MM.1S (cell line): ENCODE data around the gene RGS7.

Source experiments
- CTCF ChIP-seq: fragments of 300-600 bp; sonication (generic); IDR thresholded peaks from 2 replicates; pipeline ENCODE4 v1.5.1; 2016; ENCODE audit warnings: antibody characterized with exemption, low read length, mixed read lengths
- EZH2 ChIP-seq: fragments of 300-600 bp; sonication (generic); optimal IDR thresholded peaks from 2 replicates; pipeline ENCODE3; 2017; ENCODE audit warnings: low read depth, mild to moderate bottlenecking, antibody characterized with exemption, low read length, mixed read lengths
- EZH2phosphoT487 ChIP-seq: fragments of 300-600 bp; sonication (generic); IDR thresholded peaks from 2 replicates; pipeline ENCODE4 v1.6.1; 2018; ENCODE audit warnings: antibody characterized with exemption, low read length

GRCh38 chr1:240833075-240833474 lies 523.9 kb downstream of the RGS7 start:
- no peak for TF ChIP-seq CTCF
- TF ChIP-seq EZH2, result no peak
- TF ChIP-seq EZH2phosphoT487, result no peak
